Measurements from ENCODE around the gene VPS18. TPM values are rescaled to one million over a fixed set of nuclear protein-coding genes. Genes with fewer than 3 reads are reported as not detected.
"Not testable (repeated sequence)": the region's sequence is repeated elsewhere in the genome, so short reads cannot be mapped to it uniquely, and the experiment has no call there.

Gene VPS18
- total RNA-seq, 1 experiment from 2014 or later = 9.6 TPM

DNA sequence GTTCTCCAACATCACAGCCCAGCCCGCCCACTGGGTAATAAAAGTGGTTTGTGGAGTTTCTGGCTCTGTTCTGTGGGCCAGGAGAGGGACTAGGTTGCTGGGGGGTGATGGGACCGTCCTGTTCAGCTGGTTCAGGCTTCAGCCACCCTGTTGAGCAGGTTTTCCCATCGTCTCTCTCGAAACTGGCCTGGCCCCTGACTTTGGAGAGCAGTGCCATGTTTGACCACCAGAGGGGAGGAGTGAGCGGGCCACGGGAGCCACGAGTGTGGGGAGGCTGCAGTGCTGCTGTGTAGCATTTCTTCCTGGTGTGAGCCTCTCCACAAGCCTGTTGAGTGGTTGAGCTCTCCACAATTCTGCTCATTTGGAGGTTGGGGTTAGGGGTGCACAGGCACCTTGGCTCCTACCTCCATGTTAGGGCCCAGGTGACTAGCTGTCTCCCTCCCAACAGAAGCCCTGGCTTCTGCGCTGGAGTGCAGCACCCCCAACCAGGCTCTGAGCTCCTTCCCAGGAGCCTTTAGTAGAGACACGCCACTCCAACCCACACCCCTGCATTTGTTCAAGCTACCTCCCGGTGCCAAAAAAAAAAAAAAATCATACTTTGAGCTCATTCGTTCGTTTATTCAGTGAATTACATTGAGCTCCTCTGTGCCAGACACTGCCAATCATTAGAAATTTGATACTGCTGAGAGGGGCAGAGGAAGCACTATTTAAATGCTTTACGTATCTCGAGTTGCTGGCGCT, 36.5 kb upstream of the VPS18 start:
- no peaks in the 10 kb centered on the region for H3K27me3 ChIP-seq (ENCODE audit: insufficient read depth, low read depth)
- H3K79me2 ChIP-seq (ENCODE audit: low read depth) = no peaks in the 10 kb centered on the region
- H3K36me3 ChIP-seq (ENCODE audit: low read depth) = 0 out of 2 replicates have a peak, but pooled peaks cover 4% of the 10 kb centered on the region
- CTCF ChIA-PET = interaction anchor here (0.5 to 3.8 kb wide), 25 partner anchors 9 to 268 kb away, joined by 3 to 84 read pairs (median 6); partner anchors contain the start of genes DNAJC17, RHOV, SPINT1 and VPS18
- TF ChIP-seq, protein P1, sequence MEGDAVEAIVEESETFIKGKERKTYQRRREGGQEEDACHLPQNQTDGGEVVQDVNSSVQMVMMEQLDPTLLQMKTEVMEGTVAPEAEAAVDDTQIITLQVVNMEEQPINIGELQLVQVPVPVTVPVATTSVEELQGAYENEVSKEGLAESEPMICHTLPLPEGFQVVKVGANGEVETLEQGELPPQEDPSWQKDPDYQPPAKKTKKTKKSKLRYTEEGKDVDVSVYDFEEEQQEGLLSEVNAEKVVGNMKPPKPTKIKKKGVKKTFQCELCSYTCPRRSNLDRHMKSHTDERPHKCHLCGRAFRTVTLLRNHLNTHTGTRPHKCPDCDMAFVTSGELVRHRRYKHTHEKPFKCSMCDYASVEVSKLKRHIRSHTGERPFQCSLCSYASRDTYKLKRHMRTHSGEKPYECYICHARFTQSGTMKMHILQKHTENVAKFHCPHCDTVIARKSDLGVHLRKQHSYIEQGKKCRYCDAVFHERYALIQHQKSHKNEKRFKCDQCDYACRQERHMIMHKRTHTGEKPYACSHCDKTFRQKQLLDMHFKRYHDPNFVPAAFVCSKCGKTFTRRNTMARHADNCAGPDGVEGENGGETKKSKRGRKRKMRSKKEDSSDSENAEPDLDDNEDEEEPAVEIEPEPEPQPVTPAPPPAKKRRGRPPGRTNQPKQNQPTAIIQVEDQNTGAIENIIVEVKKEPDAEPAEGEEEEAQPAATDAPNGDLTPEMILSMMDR (conservative IDR thresholded peaks at IDR 0.05) = peak; percentile 87
- TF ChIP-seq EZH2 (IDR thresholded peaks at IDR 0.05; ENCODE audit: low read depth) = no peak
- POLR2A ChIA-PET (ENCODE audit: unreplicated experiment) = interaction anchor here (0.5 to 0.7 kb wide), 8 partner anchors 10 to 139 kb away, joined by 3 to 11 read pairs (median 5); partner anchors contain the start of gene ZFYVE19
- peaks cover 36% of the 10 kb centered on the region for H3K4me1 ChIP-seq (replicated peaks; ENCODE audit: insufficient read depth)
- no peak overlapping the region for H3K4me3 ChIP-seq
- no peaks in the 10 kb centered on the region for H3K9me2 ChIP-seq (ENCODE audit: insufficient read depth)
- intact Hi-C loops (cut with micrococcal nuclease; ENCODE audit: unreplicated experiment) = loop anchor here (1.0 kb wide), 5 partner anchors 10 to 111 kb away; partner anchors contain the start of gene VPS18
- no peaks in the 10 kb centered on the region for H4K20me1 ChIP-seq (ENCODE audit: insufficient read depth)
- H3F3A ChIP-seq (ENCODE audit: insufficient read depth, low read depth) = peaks cover 47% of the 10 kb centered on the region
- no peaks in the 10 kb centered on the region for H3K9me3 ChIP-seq (ENCODE audit: insufficient read depth, low read depth)
- peak overlapping the region; percentile 89 for H3K27ac ChIP-seq
- no TSS peak for BruUV-seq (replicated peaks)
- H2AFZ ChIP-seq = no peak overlapping the region
- peak; percentile 85 to 95 for DNase-seq
- H3K4me2 ChIP-seq = peak overlapping the region; percentile 61

DNA sequence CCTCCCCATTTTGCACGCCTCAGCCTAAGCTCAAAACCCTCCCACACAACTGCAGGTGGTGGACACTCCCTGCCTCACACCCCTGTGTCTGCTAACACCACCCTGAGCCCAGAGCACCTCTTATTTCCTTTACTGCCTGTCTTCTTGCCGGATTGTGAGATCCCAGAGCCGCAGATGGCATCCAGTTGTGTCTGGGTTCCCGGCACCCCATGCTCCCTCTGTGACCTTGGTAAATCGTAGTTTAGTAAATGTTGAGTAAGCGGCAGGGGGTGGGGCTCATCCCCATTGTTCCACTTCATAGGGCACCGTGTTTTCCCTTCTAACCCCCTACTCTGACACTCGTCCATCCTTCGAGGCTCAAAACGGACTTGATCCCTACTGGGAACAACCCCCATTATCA, 35.5 kb upstream of the VPS18 start:
- no peak overlapping the region for H3K27ac ChIP-seq

DNA sequence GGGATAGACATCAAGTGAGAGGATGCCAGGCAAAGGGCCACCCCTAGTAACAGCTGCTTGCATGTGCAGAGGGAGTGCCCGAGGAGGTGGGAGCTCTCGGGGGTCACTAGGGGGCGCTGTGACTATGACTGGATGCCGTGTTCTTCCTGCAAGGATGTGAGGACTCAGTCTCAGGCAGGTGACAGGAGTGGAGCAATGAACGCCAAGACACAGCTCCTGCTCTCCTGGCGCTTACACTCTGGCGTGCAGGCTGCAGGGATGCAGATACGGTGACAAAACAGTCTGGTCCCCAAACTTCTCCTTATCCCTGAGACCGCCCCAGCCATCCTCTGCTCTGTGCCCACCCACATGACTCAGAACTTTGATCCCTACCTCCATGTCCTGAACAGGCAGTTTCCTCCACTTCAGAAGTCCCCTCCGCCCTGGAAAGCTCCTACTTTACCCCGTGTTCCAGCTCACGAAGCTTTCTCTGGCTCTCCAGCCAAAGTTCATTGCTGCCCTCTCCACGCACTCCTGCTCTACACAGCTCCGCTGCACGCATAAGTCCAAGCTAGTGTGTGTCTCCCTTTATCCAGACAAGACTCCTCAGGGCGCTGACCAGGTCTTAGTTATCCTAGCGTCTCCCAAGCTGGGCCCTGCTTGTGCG, 34.9 kb upstream of the VPS18 start:
- BruUV-seq (replicated peaks) = no TSS peak
- TF ChIP-seq, protein P1 (conservative IDR thresholded peaks at IDR 0.05) = peak; percentile 82
- no peak for TF ChIP-seq EZH2 (IDR thresholded peaks at IDR 0.05; ENCODE audit: low read depth)
- POLR2A ChIA-PET (ENCODE audit: unreplicated experiment) = interaction anchor here (0.6 kb wide), 2 partner anchors 14 to 276 kb away, joined by 3 to 5 read pairs; no protein-coding TSS in a partner anchor
- intact Hi-C loops (cut with micrococcal nuclease; ENCODE audit: unreplicated experiment) = no loop called here
- Histone ChIP-seq H3K79me2 (ENCODE audit: low read depth) (no peaks in the 10 kb centered on the region), H3K27me3 (ENCODE audit: insufficient read depth, low read depth) (no peaks in the 10 kb centered on the region), H3K27ac (no peak overlapping the region), H4K20me1 (ENCODE audit: insufficient read depth) (no peaks in the 10 kb centered on the region), H3K4me3 (no peak overlapping the region), H2AFZ (no peak overlapping the region), H3F3A (ENCODE audit: insufficient read depth, low read depth) (peaks cover 50% of the 10 kb centered on the region), H3K4me1 (replicated peaks; ENCODE audit: insufficient read depth) (peaks cover 51% of the 10 kb centered on the region), H3K36me3 (ENCODE audit: low read depth) (no peaks in the 10 kb centered on the region), H3K9me3 (ENCODE audit: insufficient read depth, low read depth) (no peaks in the 10 kb centered on the region), H3K9me2 (ENCODE audit: insufficient read depth) (no peaks in the 10 kb centered on the region), H3K4me2 (no peak overlapping the region)
- CTCF ChIA-PET = interaction anchor here (0.6 to 3.8 kb wide), 13 partner anchors 9 to 125 kb away, joined by 3 to 84 read pairs (median 8); partner anchors contain the start of genes C15orf62, RHOV and VPS18
- peak; percentile 62 to 80 for DNase-seq

More for the DNA sequence above, 35.5 kb upstream of the VPS18 start:
- peaks cover 46% of the 10 kb centered on the region for H3K4me1 ChIP-seq (replicated peaks; ENCODE audit: insufficient read depth)
- H3K36me3 ChIP-seq (ENCODE audit: low read depth) = no peaks in the 10 kb centered on the region
- peaks cover 50% of the 10 kb centered on the region for H3F3A ChIP-seq (ENCODE audit: insufficient read depth, low read depth)
- no peaks in the 10 kb centered on the region for H3K9me3 ChIP-seq (ENCODE audit: insufficient read depth, low read depth)
- TF ChIP-seq, protein P1 (conservative IDR thresholded peaks at IDR 0.05) = no peak
- TF ChIP-seq EZH2 (IDR thresholded peaks at IDR 0.05; ENCODE audit: low read depth) = no peak
- no peak overlapping the region for H3K4me2 ChIP-seq
- POLR2A ChIA-PET (ENCODE audit: unreplicated experiment) = no interaction called here
- DNase-seq = no peak
- H4K20me1 ChIP-seq (ENCODE audit: insufficient read depth) = no peaks in the 10 kb centered on the region
- no TSS peak for BruUV-seq (replicated peaks)
- intact Hi-C loops (cut with micrococcal nuclease; ENCODE audit: unreplicated experiment) = no loop called here
- H3K79me2 ChIP-seq (ENCODE audit: low read depth) = no peaks in the 10 kb centered on the region
- H2AFZ ChIP-seq = no peak overlapping the region
- H3K9me2 ChIP-seq (ENCODE audit: insufficient read depth) = no peaks in the 10 kb centered on the region
- no peaks in the 10 kb centered on the region for H3K27me3 ChIP-seq (ENCODE audit: insufficient read depth, low read depth)
- CTCF ChIA-PET = interaction anchor here (0.6 to 3.8 kb wide), 16 partner anchors 10 to 1568 kb away, joined by 3 to 84 read pairs (median 8); partner anchors contain the start of genes C15orf62, RHOV and VPS18
- no peak overlapping the region for H3K4me3 ChIP-seq

DNA sequence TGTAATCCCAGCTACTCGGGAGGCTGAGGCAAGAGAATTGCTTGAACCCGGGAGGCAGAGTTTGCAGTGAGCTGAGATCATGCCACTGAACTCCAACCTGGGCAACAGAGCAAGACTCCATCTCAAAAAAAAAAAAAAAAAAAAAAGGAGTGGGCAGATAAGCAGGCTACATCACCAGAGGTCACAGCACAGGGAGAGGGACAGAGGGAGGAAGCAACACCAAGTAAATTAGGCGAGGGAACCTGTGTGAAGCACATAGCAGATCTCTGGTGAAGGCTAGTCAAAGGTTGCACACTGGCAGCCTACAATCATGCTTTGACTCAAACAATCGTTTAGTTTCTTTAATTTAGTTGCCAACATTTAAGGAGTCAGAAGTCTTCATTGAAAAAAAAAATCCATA, 33.1 kb upstream of the VPS18 start:
- H3K9me3 ChIP-seq (ENCODE audit: insufficient read depth, low read depth); H4K20me1 ChIP-seq (ENCODE audit: insufficient read depth); intact Hi-C loops (cut with micrococcal nuclease; ENCODE audit: unreplicated experiment); BruUV-seq (replicated peaks); H3K36me3 ChIP-seq (ENCODE audit: low read depth); H2AFZ ChIP-seq; H3K79me2 ChIP-seq (ENCODE audit: low read depth); H3K9me2 ChIP-seq (ENCODE audit: insufficient read depth); H3K27me3 ChIP-seq (ENCODE audit: insufficient read depth, low read depth); DNase-seq: not testable (repeated sequence)
- H3K4me2 ChIP-seq = peak overlapping the region; percentile 41; the same call in 1 of the 2 replicates
- H3F3A ChIP-seq (ENCODE audit: insufficient read depth, low read depth) = peaks cover 48% of the 10 kb centered on the region
- H3K4me1 ChIP-seq (replicated peaks; ENCODE audit: insufficient read depth) = peaks cover 64% of the 10 kb centered on the region
- 0 out of 2 replicates have a peak overlapping the region, but pooled peaks have one; percentile 14 for H3K4me3 ChIP-seq
- ChIA-PET POLR2A (ENCODE audit: unreplicated experiment) (interaction anchor here (0.5 kb wide), 1 partner anchor 94 kb away, joined by 4 read pairs; no protein-coding TSS in a partner anchor), CTCF (interaction anchor here (0.9 to 1.4 kb wide), 3 partner anchors 12 to 31 kb away, joined by 3 to 21 read pairs (median 4); no protein-coding TSS in a partner anchor)
- peak overlapping the region; percentile 70 for H3K27ac ChIP-seq

Measured in PC-9 (cell line).